OCI-LY3 (cell line): ENCODE data around the gene GAA.

ENCODE experiments used
- H2AFZ ChIP-seq: fragments of 200-600, 300-600 bp; shearing (Covaris generic); 2 replicates; pipeline ENCODE4 v1.6.0; 2014; ENCODE audit warnings: antibody characterized with exemption, low read depth, low read length
- H3K27ac ChIP-seq: fragments of 200-600, 300-600 bp; sonication (generic); 2 replicates; pipeline ENCODE4 v1.5.1; 2014; ENCODE audit warnings: mild to moderate bottlenecking, low read length, moderate library complexity, mixed read lengths
- H3K27me3 ChIP-seq: fragments of 200-600, 300-600 bp; sonication (generic); 2 replicates; pipeline ENCODE4 v1.6.1; 2014; ENCODE audit warnings: low read depth, low read length, mixed read lengths
- H3K36me3 ChIP-seq: fragments of 200-600, 300-600 bp; sonication (generic); replicated peaks from 2 replicates; pipeline ENCODE3; 2014; ENCODE audit warnings: low read depth, low read length, mixed read lengths
- H3K4me1 ChIP-seq: fragments of 300-600, 200-600 bp; sonication (generic); 2 replicates; pipeline ENCODE4 v1.6.1; 2014; ENCODE audit warnings: low read length, mixed read lengths
- H3K4me2 ChIP-seq: fragments of 200-600, 300-600 bp; sonication (generic); 2 replicates; pipeline ENCODE4 v1.6.1; 2014; ENCODE audit warnings: low read length, mixed read lengths
- H3K4me3 ChIP-seq: fragments of 300-600, 200-600 bp; sonication (generic); 2 replicates; pipeline ENCODE4 v1.5.1; 2014; ENCODE audit warnings: antibody characterized with exemption, mild to moderate bottlenecking, low read length, moderate library complexity
- H3K79me2 ChIP-seq: fragments of 300-600, 200-600 bp; shearing (Covaris generic); 2 replicates; pipeline ENCODE4 v1.6.1; 2014; ENCODE audit warnings: mild to moderate bottlenecking, low read length, mixed read lengths
- H3K9ac ChIP-seq: fragments of 300-600, 200-600 bp; shearing (Covaris generic); 2 replicates; pipeline ENCODE4 v1.6.0; 2014; ENCODE audit warnings: mild to moderate bottlenecking, low read length, moderate library complexity
- H3K9me3 ChIP-seq: fragments of 200-600, 300-600 bp; shearing (Covaris generic); 2 replicates; pipeline ENCODE4 v1.6.1; 2014; ENCODE audit warnings: low read length, mixed read lengths; ENCODE audit not compliant: insufficient read depth
- H4K20me1 ChIP-seq: fragments of 200-600, 300-600 bp; sonication (generic); 2 replicates; pipeline ENCODE4 v1.6.1; 2016; ENCODE audit warnings: low read length, mixed read lengths; ENCODE audit not compliant: insufficient read depth
- EZH2phosphoT487 ChIP-seq: fragments of 200-600 bp; shearing (Covaris generic); IDR thresholded peaks from 2 replicates; pipeline ENCODE4 v1.6.1; 2018; ENCODE audit warnings: antibody characterized with exemption, mixed run types, low read depth
- TF ChIP-seq, protein P1 (sequence below): fragments of 200-600, 300-600 bp; sonication (generic); IDR thresholded peaks from 2 replicates; pipeline ENCODE4 v1.5.1; 2014; ENCODE audit warnings: antibody characterized with exemption, low read length, low read depth

GAA gene

DNA sequence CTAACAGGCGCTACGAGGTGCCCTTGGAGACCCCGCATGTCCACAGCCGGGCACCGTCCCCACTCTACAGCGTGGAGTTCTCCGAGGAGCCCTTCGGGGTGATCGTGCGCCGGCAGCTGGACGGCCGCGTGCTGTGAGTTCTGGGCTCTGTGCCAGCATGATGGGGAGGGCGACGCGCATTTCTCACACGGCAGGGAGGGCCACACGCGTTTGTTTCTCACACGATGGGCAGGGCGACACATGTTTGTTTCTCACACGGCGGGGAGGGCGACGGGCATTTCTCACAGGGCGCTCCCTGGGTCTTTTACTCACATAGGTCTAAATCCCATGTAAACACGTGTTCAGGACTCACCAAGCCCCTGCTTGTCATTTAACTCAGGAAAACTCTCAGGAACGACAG is 4.4 kb downstream of the GAA start:
- Histone ChIP-seq H3K4me3 (no peak overlapping the region), H3K9ac (no peak overlapping the region), H3K27ac (no peak overlapping the region), H3K79me2 (peaks cover 11% of the 10 kb centered on the region), H3K4me2 (no peak overlapping the region), H2AFZ (no peak overlapping the region), H4K20me1 (no peaks in the 10 kb centered on the region), H3K9me3 (no peaks in the 10 kb centered on the region), H3K36me3 (no peaks in the 10 kb centered on the region), H3K4me1 (peaks cover 8% of the 10 kb centered on the region), H3K27me3 (no peaks in the 10 kb centered on the region)
- TF ChIP-seq EZH2phosphoT487 = no peak
- TF ChIP-seq, protein P1, sequence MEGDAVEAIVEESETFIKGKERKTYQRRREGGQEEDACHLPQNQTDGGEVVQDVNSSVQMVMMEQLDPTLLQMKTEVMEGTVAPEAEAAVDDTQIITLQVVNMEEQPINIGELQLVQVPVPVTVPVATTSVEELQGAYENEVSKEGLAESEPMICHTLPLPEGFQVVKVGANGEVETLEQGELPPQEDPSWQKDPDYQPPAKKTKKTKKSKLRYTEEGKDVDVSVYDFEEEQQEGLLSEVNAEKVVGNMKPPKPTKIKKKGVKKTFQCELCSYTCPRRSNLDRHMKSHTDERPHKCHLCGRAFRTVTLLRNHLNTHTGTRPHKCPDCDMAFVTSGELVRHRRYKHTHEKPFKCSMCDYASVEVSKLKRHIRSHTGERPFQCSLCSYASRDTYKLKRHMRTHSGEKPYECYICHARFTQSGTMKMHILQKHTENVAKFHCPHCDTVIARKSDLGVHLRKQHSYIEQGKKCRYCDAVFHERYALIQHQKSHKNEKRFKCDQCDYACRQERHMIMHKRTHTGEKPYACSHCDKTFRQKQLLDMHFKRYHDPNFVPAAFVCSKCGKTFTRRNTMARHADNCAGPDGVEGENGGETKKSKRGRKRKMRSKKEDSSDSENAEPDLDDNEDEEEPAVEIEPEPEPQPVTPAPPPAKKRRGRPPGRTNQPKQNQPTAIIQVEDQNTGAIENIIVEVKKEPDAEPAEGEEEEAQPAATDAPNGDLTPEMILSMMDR = no peak

DNA sequence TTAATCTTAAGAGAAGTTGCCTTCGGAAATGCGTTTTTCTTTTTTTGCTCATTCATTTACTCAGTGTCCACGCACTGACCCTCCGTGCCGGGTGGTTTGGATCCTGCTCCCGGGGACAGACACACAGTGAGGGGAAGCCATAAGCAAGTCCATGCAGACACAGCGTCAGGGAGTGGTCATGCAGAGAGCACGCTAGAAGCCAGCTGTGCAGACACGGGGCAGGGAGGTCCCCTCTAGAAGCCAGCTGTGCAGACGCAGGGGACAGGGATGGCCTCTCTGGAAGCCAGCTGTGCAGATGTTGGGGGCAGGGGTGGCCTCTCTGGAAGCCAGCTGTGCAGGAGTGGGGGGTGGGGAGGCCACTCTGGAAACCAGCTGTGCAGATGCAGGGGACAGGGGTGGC is 4.8 kb downstream of the GAA start:
- H3K9me3 ChIP-seq = no peaks in the 10 kb centered on the region
- H3K4me1 ChIP-seq = peaks cover 7% of the 10 kb centered on the region
- H4K20me1 ChIP-seq = no peaks in the 10 kb centered on the region
- H3K79me2 ChIP-seq = peaks cover 11% of the 10 kb centered on the region
- no peaks in the 10 kb centered on the region for H3K27me3 ChIP-seq
- H3K36me3 ChIP-seq = no peaks in the 10 kb centered on the region
- H3K9ac ChIP-seq = no peak overlapping the region
- TF ChIP-seq, protein P1 = no peak
- no peak for TF ChIP-seq EZH2phosphoT487
- no peak overlapping the region for H3K4me3 ChIP-seq
- no peak overlapping the region for H2AFZ ChIP-seq
- H3K4me2 ChIP-seq = no peak overlapping the region
- H3K27ac ChIP-seq = no peak overlapping the region

DNA sequence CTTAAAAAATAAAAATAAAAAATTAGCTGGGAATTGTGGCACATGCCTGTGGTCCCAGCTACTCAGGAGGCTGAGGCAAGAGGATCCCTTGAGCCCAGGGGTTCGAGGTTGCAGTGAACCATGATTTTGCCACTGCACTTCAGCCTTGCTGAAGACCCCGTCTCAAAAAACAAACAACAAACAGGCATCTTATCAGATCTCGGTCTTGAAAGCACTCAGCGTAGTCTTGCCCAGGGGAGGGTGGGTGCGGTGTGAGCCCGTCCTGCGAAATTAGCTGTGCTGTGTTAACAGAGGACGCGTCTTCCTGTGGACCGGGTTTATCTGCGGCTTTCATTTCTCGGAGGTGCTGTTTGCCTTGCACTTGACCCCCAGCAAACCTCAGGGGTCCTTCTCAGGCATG is 5.4 kb downstream of the GAA start:
- Histone ChIP-seq H3K27me3 (no peaks in the 10 kb centered on the region), H3K4me3 (no peak overlapping the region), H3K9ac (no peak overlapping the region), H3K79me2 (peaks cover 9% of the 10 kb centered on the region), H3K27ac (no peak overlapping the region), H3K4me1 (peaks cover 7% of the 10 kb centered on the region), H3K36me3 (no peaks in the 10 kb centered on the region), H4K20me1 (no peaks in the 10 kb centered on the region), H3K4me2 (no peak overlapping the region), H3K9me3 (no peaks in the 10 kb centered on the region), H2AFZ (no peak overlapping the region)
- TF ChIP-seq, protein P1 = no peak
- no peak for TF ChIP-seq EZH2phosphoT487

DNA sequence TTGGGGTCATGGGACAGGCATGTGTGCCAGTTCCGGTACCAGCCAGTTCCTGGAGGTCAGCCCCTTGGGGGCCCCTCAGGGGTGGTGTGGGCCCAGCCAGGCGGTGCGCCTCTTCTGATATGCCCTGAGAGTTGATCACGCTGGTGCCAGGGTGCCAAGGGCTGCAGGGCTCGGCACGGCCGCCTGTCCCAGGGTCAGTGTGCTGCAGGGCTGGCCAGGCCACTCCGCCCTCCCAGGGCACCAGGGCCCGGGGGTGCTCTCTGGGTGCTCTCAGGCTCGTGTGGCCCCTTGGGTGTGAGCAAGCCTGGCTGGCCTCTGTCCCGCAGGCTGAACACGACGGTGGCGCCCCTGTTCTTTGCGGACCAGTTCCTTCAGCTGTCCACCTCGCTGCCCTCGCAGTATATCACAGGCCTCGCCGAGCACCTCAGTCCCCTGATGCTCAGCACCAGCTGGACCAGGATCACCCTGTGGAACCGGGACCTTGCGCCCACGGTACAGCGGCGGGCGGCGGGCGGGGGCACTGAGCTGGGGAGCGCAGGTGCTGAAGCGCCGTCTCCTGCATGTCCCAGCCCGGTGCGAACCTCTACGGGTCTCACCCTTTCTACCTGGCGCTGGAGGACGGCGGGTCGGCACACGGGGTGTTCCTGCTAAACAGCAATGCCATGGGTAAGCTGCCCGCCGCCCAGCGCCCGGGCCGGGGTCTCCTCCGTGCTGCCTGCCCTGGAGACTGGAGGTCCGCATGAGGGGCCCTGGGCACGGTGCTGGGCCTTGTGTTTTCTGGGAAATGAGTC is 6.0 kb downstream of the GAA start:
- no peaks in the 10 kb centered on the region for H3K36me3 ChIP-seq
- no peaks in the 10 kb centered on the region for H4K20me1 ChIP-seq
- TF ChIP-seq, protein P1 = no peak
- no peak for TF ChIP-seq EZH2phosphoT487
- no peak overlapping the region for H2AFZ ChIP-seq
- no peak overlapping the region for H3K9ac ChIP-seq
- H3K27ac ChIP-seq = no peak overlapping the region
- no peak overlapping the region for H3K4me2 ChIP-seq
- no peaks in the 10 kb centered on the region for H3K9me3 ChIP-seq
- H3K4me1 ChIP-seq = peaks cover 3% of the 10 kb centered on the region
- no peak overlapping the region for H3K4me3 ChIP-seq
- no peaks in the 10 kb centered on the region for H3K27me3 ChIP-seq
- peaks cover 2% of the 10 kb centered on the region for H3K79me2 ChIP-seq
